ENCODE data around the gene TTPAL.

TTPAL gene

DNA sequence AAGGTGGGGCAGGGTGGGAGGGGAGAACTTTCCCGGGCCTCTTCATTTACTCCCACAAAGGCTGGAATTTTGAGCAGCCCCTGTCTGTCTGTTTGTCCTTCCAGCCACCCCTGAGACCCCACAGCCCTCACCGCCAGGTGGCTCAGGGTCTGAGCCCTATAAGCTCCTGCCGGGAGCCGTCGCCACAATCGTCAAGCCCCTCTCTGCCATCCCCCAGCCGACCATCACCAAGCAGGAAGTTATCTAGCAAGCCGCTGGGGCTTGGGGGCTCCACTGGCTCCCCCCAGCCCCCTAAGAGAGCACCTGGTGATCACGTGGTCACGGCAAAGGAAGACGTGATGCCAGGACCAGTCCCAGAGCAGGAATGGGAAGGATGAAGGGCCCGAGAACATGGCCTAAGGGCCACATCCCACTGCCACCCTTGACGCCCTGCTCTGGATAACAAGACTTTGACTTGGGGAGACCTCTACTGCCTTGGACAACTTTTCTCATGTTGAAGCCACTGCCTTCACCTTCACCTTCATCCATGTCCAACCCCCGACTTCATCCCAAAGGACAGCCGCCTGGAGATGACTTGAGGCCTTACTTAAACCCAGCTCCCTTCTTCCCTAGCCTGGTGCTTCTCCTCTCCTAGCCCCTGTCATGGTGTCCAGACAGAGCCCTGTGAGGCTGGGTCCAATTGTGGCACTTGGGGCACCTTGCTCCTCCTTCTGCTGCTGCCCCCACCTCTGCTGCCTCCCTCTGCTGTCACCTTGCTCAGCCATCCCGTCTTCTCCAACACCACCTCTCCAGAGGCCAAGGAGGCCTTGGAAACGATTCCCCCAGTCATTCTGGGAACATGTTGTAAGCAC, 46.0 kb upstream of the TTPAL start:
- DNase-seq (ENCODE audit: low read depth in 2 of 2), result no peak
- H3K4me3 ChIP-seq (replicated peaks in 1 of 2; ENCODE audit: low read depth in 2 of 2, low read length in 2 of 2), result no peak overlapping the region
- TF ChIP-seq, protein P1, sequence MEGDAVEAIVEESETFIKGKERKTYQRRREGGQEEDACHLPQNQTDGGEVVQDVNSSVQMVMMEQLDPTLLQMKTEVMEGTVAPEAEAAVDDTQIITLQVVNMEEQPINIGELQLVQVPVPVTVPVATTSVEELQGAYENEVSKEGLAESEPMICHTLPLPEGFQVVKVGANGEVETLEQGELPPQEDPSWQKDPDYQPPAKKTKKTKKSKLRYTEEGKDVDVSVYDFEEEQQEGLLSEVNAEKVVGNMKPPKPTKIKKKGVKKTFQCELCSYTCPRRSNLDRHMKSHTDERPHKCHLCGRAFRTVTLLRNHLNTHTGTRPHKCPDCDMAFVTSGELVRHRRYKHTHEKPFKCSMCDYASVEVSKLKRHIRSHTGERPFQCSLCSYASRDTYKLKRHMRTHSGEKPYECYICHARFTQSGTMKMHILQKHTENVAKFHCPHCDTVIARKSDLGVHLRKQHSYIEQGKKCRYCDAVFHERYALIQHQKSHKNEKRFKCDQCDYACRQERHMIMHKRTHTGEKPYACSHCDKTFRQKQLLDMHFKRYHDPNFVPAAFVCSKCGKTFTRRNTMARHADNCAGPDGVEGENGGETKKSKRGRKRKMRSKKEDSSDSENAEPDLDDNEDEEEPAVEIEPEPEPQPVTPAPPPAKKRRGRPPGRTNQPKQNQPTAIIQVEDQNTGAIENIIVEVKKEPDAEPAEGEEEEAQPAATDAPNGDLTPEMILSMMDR (IDR thresholded peaks at IDR 0.05; ENCODE audit: low read depth, low read length), result no peak

DNA sequence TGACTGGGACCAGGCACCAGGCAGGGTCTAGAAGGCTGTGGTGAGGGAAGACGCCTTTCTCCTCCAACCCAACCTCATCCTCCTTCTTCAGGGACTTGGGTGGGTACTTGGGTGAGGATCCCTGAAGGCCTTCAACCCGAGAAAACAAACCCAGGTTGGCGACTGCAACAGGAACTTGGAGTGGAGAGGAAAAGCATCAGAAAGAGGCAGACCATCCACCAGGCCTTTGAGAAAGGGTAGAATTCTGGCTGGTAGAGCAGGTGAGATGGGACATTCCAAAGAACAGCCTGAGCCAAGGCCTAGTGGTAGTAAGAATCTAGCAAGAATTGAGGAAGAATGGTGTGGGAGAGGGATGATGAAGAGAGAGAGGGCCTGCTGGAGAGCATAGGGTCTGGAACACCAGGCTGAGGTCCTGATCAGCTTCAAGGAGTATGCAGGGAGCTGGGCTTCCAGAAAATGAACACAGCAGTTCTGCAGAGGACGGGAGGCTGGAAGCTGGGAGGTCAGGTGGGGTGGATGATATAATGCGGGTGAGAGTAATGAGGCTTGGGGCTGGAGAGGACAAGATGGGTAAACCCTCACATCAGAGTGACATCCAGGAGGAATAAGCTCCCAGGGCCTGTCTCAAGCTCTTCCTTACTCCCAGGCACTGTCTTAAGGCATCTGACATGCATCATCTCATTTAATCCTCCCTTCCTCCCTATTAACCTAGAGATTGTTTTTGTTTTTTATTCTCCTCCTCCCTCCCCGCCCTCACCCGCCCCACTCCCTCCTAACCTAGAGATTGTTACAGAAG, 45.2 kb upstream of the TTPAL start:
- no peak for DNase-seq (ENCODE audit: low read depth in 2 of 2)
- no peak overlapping the region for H3K4me3 ChIP-seq (replicated peaks in 1 of 2; ENCODE audit: low read depth in 2 of 2, low read length in 2 of 2)
- TF ChIP-seq, protein P1 (IDR thresholded peaks at IDR 0.05; ENCODE audit: low read depth, low read length), result no peak

DNA sequence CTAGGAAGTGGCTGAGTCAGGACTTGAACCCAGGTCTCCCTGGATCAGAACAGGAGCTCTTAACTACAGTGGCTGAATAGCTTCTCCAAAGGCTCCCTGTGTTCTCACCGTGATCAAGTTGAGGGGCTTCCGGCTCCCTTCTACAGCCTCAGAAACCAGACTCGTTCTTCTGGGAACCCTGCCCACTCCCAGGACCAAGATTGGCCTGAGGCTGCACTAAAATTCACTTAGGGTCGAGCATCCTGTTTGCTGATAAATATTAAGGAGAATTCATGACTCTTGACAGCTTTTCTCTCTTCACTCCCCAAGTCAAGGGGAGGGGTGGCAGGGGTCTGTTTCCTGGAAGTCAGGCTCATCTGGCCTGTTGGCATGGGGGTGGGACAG, 44.6 kb upstream of the TTPAL start:
- no peak overlapping the region for H3K4me3 ChIP-seq (replicated peaks in 1 of 2; ENCODE audit: low read depth in 2 of 2, low read length in 2 of 2)
- no peak for DNase-seq (ENCODE audit: low read depth in 2 of 2)
- TF ChIP-seq, protein P1 (IDR thresholded peaks at IDR 0.05; ENCODE audit: low read depth, low read length), result no peak

DNA sequence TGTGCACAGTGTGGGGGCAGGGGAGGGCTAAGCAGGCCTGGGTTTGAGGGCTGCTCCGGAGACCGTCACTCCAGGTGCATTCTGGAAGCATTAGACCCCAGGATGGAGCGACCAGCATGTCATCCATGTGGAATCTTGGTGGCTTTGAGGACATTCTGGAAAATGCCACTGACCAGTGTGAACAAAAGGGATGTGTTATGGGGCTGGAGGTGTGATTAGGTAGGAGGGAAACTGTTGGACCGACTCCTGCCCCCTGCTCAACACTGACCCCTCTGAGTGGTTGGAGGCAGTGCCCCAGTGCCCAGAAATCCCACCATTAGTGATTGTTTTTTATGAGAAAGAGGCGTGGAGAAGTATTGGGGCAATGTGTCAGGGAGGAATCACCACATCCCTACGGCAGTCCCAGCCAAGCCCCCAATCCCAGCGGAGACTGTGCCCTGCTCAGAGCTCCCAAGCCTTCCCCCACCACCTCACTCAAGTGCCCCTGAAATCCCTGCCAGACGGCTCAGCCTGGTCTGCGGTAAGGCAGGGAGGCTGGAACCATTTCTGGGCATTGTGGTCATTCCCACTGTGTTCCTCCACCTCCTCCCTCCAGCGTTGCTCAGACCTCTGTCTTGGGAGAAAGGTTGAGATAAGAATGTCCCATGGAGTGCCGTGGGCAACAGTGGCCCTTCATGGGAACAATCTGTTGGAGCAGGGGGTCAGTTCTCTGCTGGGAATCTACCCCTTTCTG, 44.0 kb upstream of the TTPAL start:
- TF ChIP-seq, protein P1 (IDR thresholded peaks at IDR 0.05; ENCODE audit: low read depth, low read length), result no peak
- H3K4me3 ChIP-seq (replicated peaks in 1 of 2; ENCODE audit: low read depth in 2 of 2, low read length in 2 of 2), result no peak overlapping the region
- peak in 1 of 2 donors; percentile 35 for DNase-seq (ENCODE audit: low read depth in 2 of 2)

DNA sequence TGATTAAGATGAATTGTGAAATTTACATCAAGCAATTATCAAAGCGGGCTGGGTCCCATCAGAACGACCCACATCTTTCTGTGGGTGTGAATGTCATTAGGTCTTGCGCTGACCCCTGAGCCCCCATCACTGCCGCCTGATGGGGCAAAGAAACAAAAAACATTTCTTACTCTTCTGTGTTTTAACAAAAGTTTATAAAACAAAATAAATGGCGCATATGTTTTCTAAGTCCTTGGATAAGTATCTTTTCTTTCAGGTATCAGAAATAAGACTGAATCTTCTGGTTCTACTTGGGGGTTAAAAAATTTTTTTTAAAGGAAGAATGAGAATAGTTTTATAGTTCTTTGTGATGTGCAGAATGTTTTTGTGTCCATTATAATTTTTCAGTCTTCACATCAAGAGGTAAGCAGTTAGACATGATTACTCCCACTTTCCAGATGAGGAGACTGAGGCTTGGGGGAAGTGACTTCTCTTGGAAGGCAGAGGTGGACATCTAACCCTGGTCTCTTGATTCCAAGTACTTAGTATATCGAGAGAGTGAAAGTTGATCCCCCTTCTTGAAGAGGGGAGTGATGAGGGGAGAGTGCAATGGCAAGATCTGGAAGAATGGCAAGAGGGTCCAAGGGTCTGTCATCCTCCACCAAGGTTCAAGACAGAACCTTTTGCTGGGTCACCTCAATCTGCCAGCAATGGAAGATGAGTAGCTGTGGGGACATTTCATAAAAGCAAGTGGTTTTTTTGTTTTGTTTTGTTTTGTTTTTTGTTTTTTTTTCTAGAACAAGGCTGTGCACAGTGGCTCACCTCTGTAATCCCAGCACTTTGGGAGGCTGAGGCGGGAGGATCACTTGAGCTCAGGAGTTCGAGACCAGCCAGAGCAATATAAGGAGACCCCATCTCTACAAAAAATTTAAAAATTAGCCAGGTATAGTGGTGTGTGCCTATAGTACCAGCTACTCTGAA, 42.8 kb upstream of the TTPAL start:
- DNase-seq (ENCODE audit: low read depth in 2 of 2), result no peak
- TF ChIP-seq, protein P1 (IDR thresholded peaks at IDR 0.05; ENCODE audit: low read depth, low read length), result no peak
- no peak overlapping the region for H3K4me3 ChIP-seq (replicated peaks in 1 of 2; ENCODE audit: low read depth in 2 of 2, low read length in 2 of 2)

All from cardiac fibroblast (primary cell).